T47D (cell line): ENCODE data around the gene ISYNA1.

Source experiments
- DNase-seq, 2 experiments: peaks; one replicate each; pipeline versions ENCODE4 v3.0.0 to v3.0.0-alpha.2; 2011 to 2012; ENCODE audit warnings: low read depth in 1 of 2, low spot score in 1 of 2
- JUND ChIP-seq: IDR thresholded peaks from 2 replicates; pipeline ENCODE4 v1.6.1; 2012; ENCODE audit warnings: low read depth
- in situ Hi-C: cut with HindIII; loops from 2 replicates; pipeline ENCODE4 v1.10.0; 2016; ENCODE audit warnings: low sequenced_read_pairs, low pct_unique_long_range_greater_than_20kb

Gene ISYNA1

DNA sequence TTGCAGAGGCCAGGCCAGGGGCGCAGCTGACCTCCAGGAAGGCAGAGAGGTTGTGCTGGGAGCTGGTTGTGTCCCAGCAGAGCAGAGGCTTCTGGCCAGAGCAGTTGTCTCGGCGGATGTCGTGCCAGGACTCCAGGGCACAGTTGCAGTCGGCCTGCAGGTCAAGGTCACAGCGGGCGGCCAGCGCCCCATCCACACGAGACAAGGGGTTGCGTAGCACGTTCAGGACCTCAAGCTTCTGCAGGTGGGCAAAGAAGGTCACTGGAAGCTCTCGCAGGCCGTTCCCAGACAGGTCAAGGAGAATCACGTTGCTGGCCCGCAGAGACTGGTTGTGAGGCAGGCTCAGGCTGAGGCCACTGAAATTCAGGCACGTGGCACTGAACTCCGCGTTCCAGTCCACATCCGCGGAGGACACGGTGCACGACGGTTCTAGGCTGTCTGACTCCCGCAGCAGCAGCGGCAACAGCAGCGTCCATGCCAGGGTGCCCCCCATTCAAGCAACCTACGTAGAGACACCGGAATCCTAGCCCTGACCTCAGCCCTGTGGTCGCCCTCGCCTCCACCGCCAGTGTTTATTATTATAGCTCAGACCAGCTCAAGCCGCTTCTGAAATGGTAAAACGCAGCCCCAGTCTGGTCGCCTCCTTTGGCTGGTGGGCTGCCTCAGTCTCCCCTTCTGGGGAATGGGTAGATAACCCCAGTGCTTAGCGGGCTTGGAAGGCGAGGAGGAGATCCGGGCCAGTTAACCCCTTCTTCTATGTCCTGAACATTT, 41.3 kb downstream of the ISYNA1 start:
- in situ Hi-C loops, result no loop called here
- DNase-seq, result no peak
- no peak for TF ChIP-seq JUND

GRCh38 chr19:18393836-18394235, 44.1 kb downstream of the ISYNA1 start:
- TF ChIP-seq JUND, result no peak
- DNase-seq, result no peak
- in situ Hi-C loops, result no loop called here

DNA sequence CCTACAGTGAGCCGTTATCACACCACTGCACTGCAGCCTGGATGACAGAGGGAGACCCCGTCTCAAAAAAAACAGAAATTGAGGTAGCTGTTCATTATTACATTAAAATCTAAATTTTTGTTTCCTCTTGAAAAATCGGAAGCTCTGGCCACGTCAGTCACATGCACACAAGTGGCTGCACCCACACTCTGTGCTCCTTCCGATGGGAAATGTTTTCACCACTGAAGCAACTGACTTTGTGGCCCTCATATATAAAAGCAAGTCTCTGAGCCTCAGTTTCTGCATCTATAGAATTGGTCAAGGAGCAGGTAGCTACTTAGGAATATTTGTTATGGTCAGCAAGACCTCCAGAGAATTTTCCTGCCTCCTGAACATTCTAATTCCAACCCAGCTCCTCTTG, 45.0 kb downstream of the ISYNA1 start:
- in situ Hi-C loops, result no loop called here
- no peak for DNase-seq
- no peak for TF ChIP-seq JUND

GRCh38 chr19:18392417-18392816, 45.5 kb downstream of the ISYNA1 start:
- TF ChIP-seq JUND, result no peak
- DNase-seq, result no peak
- in situ Hi-C loops, result no loop called here

DNA sequence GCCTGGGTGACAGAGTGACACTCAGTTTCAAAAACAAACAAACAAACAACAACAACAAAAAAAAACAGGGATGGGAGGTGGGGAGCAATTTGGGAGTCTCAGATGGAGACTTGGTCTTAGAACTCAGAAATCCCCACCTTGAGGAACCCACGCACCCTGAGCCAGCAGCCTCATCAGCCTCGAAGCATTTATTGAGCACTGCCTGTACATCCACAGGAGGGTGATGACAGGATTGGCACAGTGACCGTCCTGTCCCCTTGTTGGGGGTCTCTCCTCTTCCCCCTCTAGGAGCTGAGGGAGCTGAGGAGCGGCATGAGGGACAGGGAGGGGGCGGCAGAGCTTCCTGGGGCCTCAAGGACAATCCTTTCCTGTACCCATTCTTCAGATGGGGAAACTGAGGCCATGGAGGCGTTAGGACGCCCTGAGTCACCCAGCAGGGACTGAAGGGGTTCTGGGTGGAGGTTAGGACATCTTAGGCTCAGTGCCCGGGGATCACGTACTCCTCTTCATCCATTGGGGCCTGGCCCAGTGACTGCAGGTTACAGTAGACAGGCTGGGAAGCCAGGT, 46.3 kb downstream of the ISYNA1 start:
- no peak for DNase-seq
- in situ Hi-C loops, result no loop called here
- no peak for TF ChIP-seq JUND

DNA sequence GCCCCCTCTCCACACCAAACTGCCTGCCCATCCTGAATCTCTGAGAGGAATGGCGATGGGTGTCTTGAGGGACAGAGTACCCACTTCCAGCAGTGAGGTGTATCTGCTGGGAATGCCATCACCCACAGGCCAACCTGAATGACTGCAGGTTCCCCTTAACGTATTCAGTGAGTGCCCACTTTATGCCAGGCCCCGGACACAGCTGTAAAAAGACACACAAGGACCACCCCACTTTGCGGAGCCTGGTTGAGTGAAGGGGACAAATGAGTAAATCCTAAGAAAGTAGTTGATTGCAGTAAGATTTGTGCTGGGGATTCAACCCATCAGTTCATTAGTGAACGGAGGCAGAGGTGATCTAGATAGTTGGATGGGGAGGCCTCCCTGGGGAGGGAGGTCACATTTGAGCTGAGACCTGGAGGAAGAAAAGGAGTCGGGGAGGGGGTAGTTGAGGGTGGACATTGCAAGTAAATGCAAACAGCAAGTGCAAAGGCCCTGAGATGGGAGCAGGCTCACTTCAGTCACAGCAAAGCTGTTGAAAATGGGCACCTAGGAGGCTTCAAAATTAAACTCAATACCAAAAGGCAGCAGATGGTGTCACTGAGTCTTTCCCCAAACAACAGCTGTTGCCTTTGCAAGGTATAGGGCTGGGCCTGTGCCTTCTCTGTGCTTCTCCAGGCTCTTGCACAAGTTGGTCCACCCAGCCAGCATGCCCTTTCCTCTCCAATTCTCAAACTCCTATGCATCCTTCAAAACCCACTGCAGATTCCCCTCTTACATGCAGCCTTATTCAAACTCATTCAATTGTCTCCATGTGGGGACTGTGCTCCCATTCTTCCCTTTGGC, 47.6 kb downstream of the ISYNA1 start:
- no peak for TF ChIP-seq JUND
- no peak for DNase-seq
- in situ Hi-C loops, result no loop called here

- no peak for TF ChIP-seq JUND
- no peak for DNase-seq
- in situ Hi-C loops, result no loop called here
These were observed 48.2 kb downstream of the ISYNA1 start for GRCh38 chr19:18389726-18390064.

DNA sequence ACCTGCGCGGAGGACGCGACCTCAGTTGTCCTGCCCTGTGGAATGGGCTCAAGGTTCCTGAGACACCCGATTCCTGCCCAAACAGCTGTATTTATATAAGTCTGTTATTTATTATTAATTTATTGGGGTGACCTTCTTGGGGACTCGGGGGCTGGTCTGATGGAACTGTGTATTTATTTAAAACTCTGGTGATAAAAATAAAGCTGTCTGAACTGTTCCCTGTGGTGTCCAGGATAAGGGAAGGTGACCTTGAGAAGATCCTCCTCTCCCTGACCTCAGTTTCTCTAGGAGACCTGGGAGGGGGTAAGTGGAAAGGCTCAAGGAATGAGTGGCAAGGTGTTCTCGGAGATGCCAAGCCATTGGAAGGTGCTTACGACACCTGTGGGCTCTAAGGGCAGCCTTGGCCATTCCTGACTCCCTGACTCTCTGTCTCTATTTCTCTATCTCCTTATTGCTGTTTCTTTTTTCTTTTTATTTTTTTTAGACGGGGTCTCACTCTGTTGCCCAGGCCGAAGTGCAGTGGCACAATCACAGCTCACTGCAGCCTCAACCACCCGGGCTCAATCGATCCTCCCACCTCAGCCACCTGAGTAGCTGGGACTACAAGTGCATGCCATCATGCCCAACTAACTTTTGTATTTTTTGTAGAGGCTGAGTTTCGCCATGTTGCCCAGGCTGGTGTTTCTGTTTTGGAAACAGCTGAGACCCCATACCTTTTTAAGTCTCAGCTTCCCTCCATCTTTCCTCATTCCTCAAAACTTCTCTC, 48.8 kb downstream of the ISYNA1 start:
- in situ Hi-C loops, result no loop called here
- no peak for DNase-seq
- TF ChIP-seq JUND, result no peak

GRCh38 chr19:18388100-18388959, 49.6 kb downstream of the ISYNA1 start:
- TF ChIP-seq JUND, result no peak
- DNase-seq, result peak; percentile 62 to 63
- in situ Hi-C loops, result no loop called here

DNA sequence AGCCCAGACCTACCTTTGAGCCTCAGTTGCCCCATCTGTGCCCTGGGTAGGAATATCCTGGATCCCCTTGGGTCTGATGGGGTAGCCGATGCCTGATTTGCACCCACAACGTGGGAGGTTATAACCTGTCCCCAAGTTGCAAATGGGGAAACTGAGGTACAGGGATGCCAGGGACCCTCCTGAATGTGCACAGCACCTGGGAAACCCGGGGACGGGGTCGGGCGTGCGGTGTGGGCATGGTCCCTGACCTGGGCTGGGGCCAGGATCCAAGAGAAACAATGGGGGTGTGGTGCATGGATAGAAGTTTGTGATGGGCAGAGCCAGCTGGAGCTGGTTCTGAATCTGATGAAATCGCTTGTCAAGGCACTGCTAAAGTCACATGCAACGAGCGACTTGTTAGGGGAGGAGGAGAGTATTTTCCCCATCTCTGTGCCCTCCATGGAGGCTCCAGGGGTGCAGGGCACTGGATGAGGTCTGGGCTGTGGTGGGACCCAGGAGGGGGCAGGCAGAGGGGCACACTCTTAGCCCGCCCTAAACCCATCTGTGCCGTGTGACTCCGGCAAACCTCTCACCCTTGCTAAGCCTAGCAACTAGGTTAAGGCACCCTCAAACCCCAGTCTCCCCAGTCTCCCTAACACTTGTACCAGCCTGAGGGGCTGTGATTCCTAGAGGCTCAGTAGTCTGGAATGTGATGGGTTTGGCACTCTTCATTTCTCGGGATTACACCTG, 51.2 kb downstream of the ISYNA1 start:
- in situ Hi-C loops, result no loop called here

More for the DNA sequence above, 51.2 kb downstream of the ISYNA1 start:
- no peak for TF ChIP-seq JUND
- peak in 1 of 2 experiments; percentile 52 for DNase-seq
